Peyer's patch (tissue), 4 donors: ENCODE measurements around the gene MSANTD3.

Experiments
- CTCF ChIP-seq, 6 experiments: fragments of 450-650 bp in 4 of 6; fragments of 200-600 bp in 2 of 6; sonication (generic) in 1 of 6; IDR thresholded peaks; one replicate each; pipeline ENCODE4 v1.5.1; 2017 to 2019; ENCODE audit warnings: antibody characterized with exemption in 6 of 6, mild to moderate bottlenecking in 3 of 6, moderate library complexity in 1 of 6
- POLR2A ChIP-seq, 2 donors: fragments of 450-650 bp; IDR thresholded peaks; one replicate each; pipeline ENCODE4 v1.5.1; 2017; ENCODE audit warnings: antibody characterized with exemption in 2 of 2, mild to moderate bottlenecking in 2 of 2, moderate library complexity in 2 of 2

GRCh38 chr9:100447041-100447440 lies 20.1 kb downstream of the MSANTD3 start:
- TF ChIP-seq CTCF (IDR thresholded peaks at IDR 0.05) = no peak
- TF ChIP-seq POLR2A (IDR thresholded peaks at IDR 0.05) = no peak
